ENCODE measurements around the gene CLDN19.

The CLDN19 gene

GRCh38 chr1:42732126-42732680 is 7.8 kb downstream of the CLDN19 start:
- TF ChIP-seq FOXP2 (optimal IDR thresholded peaks at IDR 0.05; ENCODE audit: borderline replicate concordance, extremely low read depth, extremely low read length, insufficient read depth) (no peak), REST (IDR thresholded peaks at IDR 0.05; ENCODE audit: insufficient read depth in 1 of 2, low read depth in 2 of 2, low read length in 2 of 2) (no peak), SIN3A (IDR thresholded peaks at IDR 0.05; ENCODE audit: borderline replicate concordance, insufficient read depth, low read length) (no peak), POLR2AphosphoS5 (IDR thresholded peaks at IDR 0.05; ENCODE audit: low read depth, low read length) (no peak), TAF1 (IDR thresholded peaks at IDR 0.05; ENCODE audit: borderline replicate concordance, insufficient read depth, low read length) (no peak)

GRCh38 chr1:42731585-42731984 is 8.5 kb downstream of the CLDN19 start:
- TF ChIP-seq TAF1 (IDR thresholded peaks at IDR 0.05; ENCODE audit: borderline replicate concordance, insufficient read depth, low read length) (no peak), POLR2AphosphoS5 (IDR thresholded peaks at IDR 0.05; ENCODE audit: low read depth, low read length) (no peak), FOXP2 (optimal IDR thresholded peaks at IDR 0.05; ENCODE audit: borderline replicate concordance, extremely low read depth, extremely low read length, insufficient read depth) (no peak), REST (IDR thresholded peaks at IDR 0.05; ENCODE audit: insufficient read depth in 1 of 2, low read depth in 2 of 2, low read length in 2 of 2) (no peak), SIN3A (IDR thresholded peaks at IDR 0.05; ENCODE audit: borderline replicate concordance, insufficient read depth, low read length) (no peak)

GRCh38 chr1:42730988-42731387 is 9.0 kb downstream of the CLDN19 start:
- TF ChIP-seq TAF1 (IDR thresholded peaks at IDR 0.05; ENCODE audit: borderline replicate concordance, insufficient read depth, low read length) (no peak), FOXP2 (optimal IDR thresholded peaks at IDR 0.05; ENCODE audit: borderline replicate concordance, extremely low read depth, extremely low read length, insufficient read depth) (no peak), REST (IDR thresholded peaks at IDR 0.05; ENCODE audit: insufficient read depth in 1 of 2, low read depth in 2 of 2, low read length in 2 of 2) (no peak), POLR2AphosphoS5 (IDR thresholded peaks at IDR 0.05; ENCODE audit: low read depth, low read length) (no peak), SIN3A (IDR thresholded peaks at IDR 0.05; ENCODE audit: borderline replicate concordance, insufficient read depth, low read length) (no peak)

GRCh38 chr1:42730002-42730401 is 10.0 kb downstream of the CLDN19 start:
- TF ChIP-seq REST (IDR thresholded peaks at IDR 0.05; ENCODE audit: insufficient read depth in 1 of 2, low read depth in 2 of 2, low read length in 2 of 2) (no peak), SIN3A (IDR thresholded peaks at IDR 0.05; ENCODE audit: borderline replicate concordance, insufficient read depth, low read length) (no peak), POLR2AphosphoS5 (IDR thresholded peaks at IDR 0.05; ENCODE audit: low read depth, low read length) (no peak), FOXP2 (optimal IDR thresholded peaks at IDR 0.05; ENCODE audit: borderline replicate concordance, extremely low read depth, extremely low read length, insufficient read depth) (no peak), TAF1 (IDR thresholded peaks at IDR 0.05; ENCODE audit: borderline replicate concordance, insufficient read depth, low read length) (no peak)
